ENCODE measurements around the gene VTI1A.

The VTI1A gene

DNA sequence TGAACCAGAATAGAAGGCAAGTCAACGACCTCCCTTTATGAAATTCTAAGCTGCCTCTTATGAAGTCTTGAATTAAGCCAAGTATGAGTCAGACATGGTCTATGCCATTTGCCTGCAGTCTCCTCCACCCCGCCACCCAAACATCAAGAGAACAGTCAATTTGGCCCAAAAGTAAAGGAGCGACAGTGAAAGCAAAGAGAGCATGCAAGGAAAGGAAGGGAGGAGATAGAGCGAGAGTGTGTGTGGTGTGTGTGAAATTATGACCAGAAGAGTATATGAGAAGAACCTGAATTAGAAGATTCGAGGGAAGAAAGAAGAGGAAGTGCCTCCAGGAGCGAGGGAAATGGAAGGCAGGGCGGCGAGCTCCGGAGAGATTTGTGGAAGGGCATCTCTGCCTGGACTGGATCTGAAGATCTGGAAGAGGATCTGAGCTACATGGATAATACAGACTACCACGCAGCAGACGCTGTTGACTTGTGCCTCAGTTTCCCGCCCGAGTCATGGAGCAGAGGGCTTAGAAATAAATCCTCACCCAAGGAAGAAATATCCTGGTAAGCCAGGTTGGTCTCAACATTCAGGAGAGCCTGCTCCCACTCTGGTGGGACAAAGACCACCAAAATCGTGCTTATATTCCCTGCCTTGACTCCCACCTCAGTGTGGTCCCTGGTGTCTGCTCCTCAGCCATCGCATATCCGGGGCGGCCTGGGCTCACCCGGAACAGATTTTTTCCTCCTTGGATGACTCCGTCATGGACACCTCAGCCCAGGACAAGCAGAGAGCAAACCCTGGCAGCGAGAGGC lies 760 bp upstream of the VTI1A start:
- POLR2A ChIA-PET = interaction anchor here (1.1 kb wide), 1 partner anchor 8 kb away, joined by 3 read pairs; no protein-coding TSS in a partner anchor
- no peak for DNase-seq (ENCODE audit: extremely low spot score)
- CTCF ChIA-PET = interaction anchor here (0.6 to 3.6 kb wide), 8 partner anchors 10 to 33 kb away, joined by 3 to 14 read pairs (median 4); no protein-coding TSS in a partner anchor
- TF ChIP-seq, protein P1, sequence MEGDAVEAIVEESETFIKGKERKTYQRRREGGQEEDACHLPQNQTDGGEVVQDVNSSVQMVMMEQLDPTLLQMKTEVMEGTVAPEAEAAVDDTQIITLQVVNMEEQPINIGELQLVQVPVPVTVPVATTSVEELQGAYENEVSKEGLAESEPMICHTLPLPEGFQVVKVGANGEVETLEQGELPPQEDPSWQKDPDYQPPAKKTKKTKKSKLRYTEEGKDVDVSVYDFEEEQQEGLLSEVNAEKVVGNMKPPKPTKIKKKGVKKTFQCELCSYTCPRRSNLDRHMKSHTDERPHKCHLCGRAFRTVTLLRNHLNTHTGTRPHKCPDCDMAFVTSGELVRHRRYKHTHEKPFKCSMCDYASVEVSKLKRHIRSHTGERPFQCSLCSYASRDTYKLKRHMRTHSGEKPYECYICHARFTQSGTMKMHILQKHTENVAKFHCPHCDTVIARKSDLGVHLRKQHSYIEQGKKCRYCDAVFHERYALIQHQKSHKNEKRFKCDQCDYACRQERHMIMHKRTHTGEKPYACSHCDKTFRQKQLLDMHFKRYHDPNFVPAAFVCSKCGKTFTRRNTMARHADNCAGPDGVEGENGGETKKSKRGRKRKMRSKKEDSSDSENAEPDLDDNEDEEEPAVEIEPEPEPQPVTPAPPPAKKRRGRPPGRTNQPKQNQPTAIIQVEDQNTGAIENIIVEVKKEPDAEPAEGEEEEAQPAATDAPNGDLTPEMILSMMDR (IDR thresholded peaks at IDR 0.05; ENCODE audit: control extremely low read depth, extremely low read depth, low read depth, missing control alignments) = no peak

DNA sequence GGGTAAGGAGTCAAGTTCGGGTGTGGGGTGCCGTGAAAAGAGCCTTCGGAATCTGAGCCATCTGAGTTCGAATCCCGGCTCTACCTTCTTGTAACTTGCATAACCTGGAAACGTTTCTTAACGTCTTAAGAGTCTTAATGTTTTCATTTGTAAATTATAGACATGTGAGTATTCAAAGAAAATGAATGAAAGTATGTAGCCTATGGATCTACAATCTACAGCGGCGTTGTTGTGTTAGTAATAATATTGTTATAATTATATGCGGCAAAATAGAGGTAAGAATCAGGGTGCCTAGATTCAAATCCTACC lies 559 bp downstream of the VTI1A start:
- DNase-seq (ENCODE audit: extremely low spot score) = no peak
- ChIA-PET POLR2A (no interaction called here), CTCF (interaction anchor here (1.0 to 3.6 kb wide), 3 partner anchors 13 to 25 kb away, joined by 5 to 14 read pairs (median 6); no protein-coding TSS in a partner anchor)
- TF ChIP-seq, protein P1 (IDR thresholded peaks at IDR 0.05; ENCODE audit: control extremely low read depth, extremely low read depth, low read depth, missing control alignments) = no peak

DNA sequence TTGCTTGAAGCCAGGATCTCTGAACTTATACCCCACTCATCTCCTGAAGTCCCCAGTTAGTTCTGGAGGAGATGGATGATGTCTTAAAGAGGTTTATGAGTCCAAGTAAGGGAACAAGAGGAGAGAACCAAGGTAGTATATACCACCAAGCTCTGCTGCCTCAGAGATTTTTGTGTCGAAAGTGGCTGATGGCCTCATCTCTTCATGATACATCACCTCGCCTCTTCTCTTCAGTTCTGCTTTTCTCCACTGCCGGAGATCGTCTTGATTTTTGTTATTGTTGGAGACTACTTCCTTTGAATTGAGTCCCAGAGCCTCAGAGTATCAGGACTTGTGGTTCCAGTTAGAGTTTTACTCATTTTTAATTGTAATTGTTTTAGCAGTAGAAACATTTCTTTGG lies 1.9 kb downstream of the VTI1A start:
- POLR2A ChIA-PET = no interaction called here
- DNase-seq (ENCODE audit: extremely low spot score) = no peak
- CTCF ChIA-PET = interaction anchor here (0.7 to 1.6 kb wide), 4 partner anchors 8 to 73 kb away, joined by 3 to 6 read pairs (median 4); no protein-coding TSS in a partner anchor
- TF ChIP-seq, protein P1 (IDR thresholded peaks at IDR 0.05; ENCODE audit: control extremely low read depth, extremely low read depth, low read depth, missing control alignments) = no peak

DNA sequence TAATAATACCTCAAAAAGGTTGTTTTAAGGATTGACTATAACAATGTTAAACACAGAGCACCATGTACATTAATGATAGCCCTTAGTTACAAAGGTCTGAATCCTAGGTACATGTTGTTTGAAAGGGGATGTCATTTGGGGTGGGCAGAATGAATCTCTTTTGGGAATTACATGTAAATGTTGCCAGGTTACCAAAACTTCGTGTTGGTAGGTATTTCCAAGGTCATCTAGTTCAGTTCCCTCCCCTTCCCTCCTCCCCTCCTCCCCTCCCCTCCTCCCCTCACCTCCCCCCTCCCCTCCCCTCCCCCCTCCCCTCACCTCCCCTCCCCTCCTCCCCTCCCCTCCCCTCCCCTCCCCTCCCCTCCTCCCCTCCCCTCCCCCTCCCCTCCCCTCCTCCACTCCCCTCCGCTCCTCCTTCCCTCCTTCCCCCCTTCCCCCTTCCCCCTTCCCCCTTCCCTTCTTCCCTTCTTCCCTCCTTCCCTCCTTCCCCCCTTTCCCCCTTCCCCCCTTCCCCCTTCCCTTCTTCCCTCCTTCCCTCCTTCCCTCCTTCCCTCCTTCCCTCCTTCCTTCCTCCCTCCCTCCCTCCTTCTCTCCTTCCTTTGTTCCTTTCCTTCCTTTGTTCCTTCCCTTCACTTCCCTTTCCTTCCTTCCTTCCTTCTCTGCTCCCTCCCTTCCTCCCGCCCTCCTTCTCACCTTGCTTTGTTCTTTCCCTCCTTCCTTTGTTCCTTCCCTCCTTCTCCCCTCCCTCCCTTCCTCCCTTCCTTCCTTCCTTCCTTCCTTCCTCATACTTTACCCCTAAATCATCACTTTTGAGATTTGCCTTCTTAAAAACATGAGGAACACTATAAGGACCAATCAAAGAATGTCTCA lies 8.1 kb downstream of the VTI1A start:
- ChIA-PET CTCF (interaction anchor here (1.1 to 2.3 kb wide), 8 partner anchors 8 to 25 kb away, joined by 3 to 28 read pairs (median 6); partner anchors contain the start of genes VTI1A and ZDHHC6), POLR2A (interaction anchor here (0.7 to 0.9 kb wide), 2 partner anchors 9 to 91 kb away, joined by 3 to 4 read pairs; partner anchors contain the start of gene ZDHHC6)
- TF ChIP-seq, protein P1 (IDR thresholded peaks at IDR 0.05; ENCODE audit: control extremely low read depth, extremely low read depth, low read depth, missing control alignments) = no peak
- no peak for DNase-seq (ENCODE audit: extremely low spot score)

DNA sequence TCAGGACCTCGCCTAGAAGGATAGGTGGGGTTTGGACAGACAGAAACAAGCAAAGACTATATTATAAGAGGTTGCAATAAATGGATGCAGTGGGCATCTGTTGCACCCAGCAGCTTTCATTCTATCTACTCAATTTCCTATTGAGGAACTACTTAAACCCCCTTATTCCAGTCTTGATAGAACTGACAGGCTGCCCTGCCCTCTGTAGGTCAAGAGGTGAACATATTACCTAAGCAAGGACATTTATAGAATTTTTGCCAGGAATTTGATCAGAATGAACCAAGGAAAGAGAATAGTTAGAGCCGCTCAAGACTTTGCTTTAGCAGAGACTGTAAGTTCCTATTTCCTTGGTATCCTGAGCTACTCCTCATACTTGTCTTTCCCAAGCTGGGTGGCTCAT lies 9.5 kb downstream of the VTI1A start:
- POLR2A ChIA-PET = no interaction called here
- TF ChIP-seq, protein P1 (IDR thresholded peaks at IDR 0.05; ENCODE audit: control extremely low read depth, extremely low read depth, low read depth, missing control alignments) = peak; percentile 28
- DNase-seq (ENCODE audit: extremely low spot score) = no peak
- CTCF ChIA-PET = interaction anchor here (0.8 to 2.3 kb wide), 14 partner anchors 8 to 315 kb away, joined by 3 to 28 read pairs (median 4); partner anchors contain the start of genes VTI1A and ZDHHC6

DNA sequence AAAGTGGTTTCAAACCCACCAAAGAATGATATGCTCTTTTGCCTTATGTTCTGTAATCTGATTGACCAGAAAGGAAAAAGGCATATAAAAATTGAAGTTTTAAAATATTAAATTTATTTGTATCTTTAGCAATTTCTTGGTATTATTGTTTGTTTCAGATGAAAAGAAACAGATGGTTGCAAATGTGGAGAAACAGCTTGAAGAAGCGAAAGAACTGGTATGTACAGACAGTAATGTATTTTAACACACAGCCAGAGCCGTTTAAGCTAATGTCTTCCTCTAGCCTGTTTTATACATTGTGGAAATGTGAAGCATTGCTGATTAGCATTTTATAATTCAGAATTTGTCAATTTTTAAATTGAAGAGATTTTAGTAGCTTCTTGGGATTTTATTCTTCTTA lies 13.4 kb downstream of the VTI1A start:
- ChIA-PET POLR2A (no interaction called here), CTCF (interaction anchor here (1.1 to 3.8 kb wide), 4 partner anchors 9 to 17 kb away, joined by 3 to 31 read pairs (median 8); no protein-coding TSS in a partner anchor)
- TF ChIP-seq, protein P1 (IDR thresholded peaks at IDR 0.05; ENCODE audit: control extremely low read depth, extremely low read depth, low read depth, missing control alignments) = no peak
- no peak for DNase-seq (ENCODE audit: extremely low spot score)
